DMS153 (cell line): ENCODE measurements around the gene GART.
A peak's percentile ranks its signal among the peaks of the same experiment; 100 is the strongest.

Source experiments
- DNase-seq: peaks from one replicate; lab custom pipeline; 2025; lab: John Stamatoyannopoulos, UW

GART gene

DNA sequence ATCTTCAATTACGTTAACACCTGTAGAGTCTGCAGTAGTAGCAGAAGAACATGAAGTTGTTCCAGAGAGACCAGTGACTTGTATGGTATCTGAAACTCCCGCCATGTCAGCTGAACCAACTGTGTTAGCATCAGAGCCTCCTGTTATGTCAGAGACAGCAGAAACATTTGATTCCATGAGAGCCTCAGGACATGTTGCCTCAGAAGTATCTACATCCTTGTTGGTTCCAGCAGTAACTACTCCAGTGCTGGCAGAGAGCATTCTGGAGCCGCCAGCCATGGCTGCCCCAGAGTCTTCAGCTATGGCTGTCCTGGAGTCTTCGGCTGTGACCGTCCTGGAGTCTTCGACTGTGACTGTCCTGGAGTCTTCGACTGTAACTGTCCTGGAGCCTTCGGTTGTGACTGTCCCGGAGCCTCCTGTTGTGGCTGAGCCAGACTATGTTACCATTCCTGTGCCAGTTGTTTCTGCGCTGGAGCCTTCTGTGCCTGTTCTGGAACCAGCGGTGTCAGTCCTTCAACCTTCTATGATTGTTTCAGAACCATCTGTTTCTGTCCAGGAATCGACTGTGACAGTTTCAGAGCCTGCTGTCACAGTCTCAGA, 11.2 kb upstream of the GART start:
- DNase-seq: no peak

- no peak for DNase-seq
These were observed 10.4 kb upstream of the GART start for GRCh38 chr21:33552093-33552998.

DNA sequence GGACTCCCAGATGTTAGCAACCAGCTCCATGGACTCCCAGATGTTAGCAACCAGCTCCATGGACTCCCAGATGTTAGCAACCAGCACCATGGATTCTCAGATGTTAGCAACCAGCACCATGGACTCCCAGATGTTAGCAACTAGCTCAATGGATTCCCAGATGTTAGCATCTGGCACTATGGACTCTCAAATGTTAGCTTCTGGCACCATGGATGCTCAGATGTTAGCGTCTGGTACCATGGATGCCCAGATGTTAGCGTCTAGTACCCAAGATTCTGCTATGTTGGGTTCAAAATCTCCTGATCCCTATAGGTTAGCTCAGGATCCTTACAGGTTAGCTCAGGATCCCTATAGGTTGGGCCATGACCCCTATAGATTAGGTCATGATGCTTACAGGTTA, 9.7 kb upstream of the GART start:
- DNase-seq: no peak

- no peak for DNase-seq
These were observed 9.1 kb upstream of the GART start for GRCh38 chr21:33550772-33551660.

- DNase-seq: no peak
These were observed 8.2 kb upstream of the GART start for GRCh38 chr21:33549848-33550771.

- DNase-seq: no peak
These were observed 4.2 kb upstream of the GART start for GRCh38 chr21:33546086-33546485.

GRCh38 chr21:33544451-33545195, 2.7 kb upstream of the GART start:
- no peak for DNase-seq

DNA sequence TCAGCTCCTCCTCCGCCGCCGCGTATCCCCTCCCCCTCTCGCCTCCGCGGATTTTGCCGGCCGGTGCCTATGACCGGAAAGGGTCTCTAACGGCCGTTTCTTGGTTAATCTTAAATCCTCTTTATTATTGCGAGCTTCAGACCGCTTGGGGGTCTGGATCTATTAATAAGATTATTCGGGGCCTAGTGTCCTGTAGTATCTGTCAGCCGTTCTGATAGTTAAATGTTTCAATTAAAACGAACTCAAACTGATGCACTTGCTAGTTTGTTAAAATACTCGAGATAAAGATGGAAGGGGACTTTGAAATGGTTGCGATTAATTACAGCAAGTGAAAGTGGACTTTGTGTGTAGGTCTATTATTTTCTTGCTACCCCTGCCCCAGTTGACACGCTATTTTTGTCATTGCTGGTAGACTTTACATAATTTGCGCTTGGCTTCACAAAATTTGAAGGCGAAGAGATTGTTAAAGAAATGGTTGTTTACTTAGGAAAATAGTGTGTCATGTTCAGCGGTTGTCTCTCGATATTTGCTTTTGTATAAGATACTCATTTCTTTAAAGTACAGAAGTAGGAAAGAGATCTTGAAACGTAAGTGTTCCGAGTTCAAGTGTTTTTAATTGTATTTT, 1.7 kb upstream of the GART start:
- no peak for DNase-seq

DNA sequence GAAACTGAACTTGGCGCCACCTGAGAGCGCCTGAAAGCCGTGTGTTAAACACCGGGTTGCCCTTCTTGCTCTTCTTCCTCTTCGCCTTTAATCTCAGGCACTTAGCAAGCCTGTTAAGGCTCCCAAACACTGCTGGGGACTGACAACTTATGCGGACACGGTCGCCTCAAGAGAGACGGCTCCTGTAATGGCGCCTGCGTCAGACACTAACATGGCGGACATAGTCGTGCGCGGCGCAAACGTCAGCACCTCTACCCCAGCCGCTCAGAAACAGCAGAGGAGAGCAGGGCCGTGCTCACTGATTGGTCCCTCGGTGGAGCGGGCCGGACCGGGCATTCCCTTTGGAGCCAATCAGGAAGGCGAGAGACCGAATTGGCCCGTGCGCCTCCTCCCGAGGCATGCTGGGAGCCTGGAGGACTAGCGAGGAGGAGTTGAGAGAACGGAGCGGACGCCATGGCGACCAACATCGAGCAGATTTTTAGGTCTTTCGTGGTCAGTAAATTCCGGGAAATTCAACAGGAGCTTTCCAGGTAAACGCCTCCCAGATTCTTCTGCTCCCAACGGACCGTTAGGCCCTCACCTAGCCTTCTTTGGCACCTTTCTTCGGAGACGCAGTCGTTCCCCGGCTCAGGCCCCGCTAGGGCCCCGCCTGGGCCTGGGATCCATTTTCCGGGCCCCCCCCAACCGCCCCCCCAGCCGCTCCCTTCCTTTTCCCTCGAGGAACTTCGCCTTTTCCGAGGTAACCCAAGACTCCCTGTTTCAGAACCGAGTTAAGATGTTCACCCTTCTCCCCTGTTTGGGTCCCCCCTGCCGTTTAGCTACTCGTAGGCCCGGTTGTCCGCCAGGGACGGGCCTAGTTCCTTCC, 955 bp upstream of the GART start, which contains the start of gene SON:
Gene SON (plus strand): TSS at position 399 of the 865 bp plus-strand sequence. CDS start 55 bp downstream, at position 454.
- peak; percentile 98 for DNase-seq

DNA sequence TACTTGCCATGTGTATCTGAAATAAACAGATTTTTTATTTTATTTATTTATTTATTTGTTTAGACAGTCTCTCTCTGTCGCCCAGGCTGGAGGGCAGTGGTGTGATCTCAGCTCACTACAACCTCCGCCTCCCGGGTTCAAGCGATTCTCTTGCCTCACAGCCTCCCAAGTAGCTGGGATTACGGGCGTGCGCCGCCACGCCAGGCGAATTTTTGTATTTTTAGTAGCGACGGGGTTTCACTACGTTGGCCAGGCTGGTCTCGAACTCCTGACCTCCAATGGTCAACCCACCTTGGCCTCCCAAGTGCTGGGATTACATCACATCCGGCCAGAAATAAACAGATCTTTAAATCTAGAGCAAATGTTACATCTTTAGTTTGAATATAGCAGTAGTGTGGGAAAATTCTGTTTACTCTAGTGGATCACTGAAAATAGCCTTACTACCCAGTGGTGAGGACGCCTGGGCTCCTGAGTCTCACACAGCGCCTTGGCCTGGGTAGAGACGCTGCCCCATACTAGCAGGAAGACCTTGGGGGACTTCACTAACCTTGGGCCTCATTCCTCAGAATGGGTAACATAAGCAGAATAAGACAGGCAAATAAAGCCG, 709 bp downstream of the GART start:
- no peak for DNase-seq

DNA sequence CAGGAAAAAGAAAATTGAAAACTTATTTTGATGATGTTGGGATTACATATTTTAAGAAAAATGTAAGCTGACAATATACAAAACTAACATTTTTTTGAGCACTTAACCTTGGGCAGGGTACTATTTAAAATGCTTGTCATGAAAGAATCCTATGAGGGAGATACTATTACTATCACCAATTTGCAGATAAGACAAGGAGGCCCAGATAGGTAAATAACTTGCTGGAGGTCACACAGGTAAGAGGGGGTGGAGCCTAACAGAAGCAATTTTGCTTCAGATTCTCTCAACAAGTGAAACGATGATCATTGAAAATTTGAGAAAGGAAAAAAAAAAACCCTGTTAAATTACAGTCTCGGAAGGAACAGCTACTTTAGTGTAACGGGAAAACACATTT, 1.2 kb downstream of the GART start:
- DNase-seq: no peak

DNA sequence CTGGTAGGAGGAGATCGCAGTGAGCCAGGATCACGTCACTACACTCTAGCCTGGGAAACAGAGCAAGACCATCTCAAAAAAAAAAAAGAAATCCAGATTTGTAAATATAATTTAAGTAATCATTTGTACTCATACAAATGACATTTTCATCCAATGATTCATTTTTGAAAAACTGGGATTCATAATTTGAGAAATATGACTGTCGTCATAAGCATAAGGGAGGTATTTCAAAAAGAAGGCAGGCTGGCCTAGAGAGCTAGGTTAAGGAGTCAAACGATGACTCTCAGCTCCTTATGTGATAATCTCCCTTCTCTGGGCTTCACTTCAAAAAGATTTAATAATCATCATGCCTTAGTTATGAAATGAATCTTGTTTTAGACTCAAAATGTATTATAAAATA, 2.3 kb downstream of the GART start:
- DNase-seq: no peak

DNA sequence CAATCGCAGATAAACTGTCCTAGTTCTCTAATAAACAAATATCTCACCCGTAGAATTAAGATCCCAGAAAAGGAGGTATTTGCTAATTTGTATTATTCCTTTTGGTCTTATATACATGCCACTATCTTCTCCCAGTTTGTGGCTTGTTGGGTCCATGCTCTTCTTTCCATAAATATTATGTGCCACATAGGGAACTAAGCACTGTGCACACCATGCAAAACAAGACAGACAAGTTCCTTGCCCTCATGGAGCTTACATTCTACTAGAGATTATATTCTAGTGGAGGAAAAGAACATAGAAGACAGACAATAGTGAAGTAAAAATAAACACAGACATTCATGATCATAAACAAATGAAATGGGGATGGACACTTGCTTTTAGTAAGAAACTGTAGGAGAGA, 4.7 kb downstream of the GART start:
- no peak for DNase-seq

DNA sequence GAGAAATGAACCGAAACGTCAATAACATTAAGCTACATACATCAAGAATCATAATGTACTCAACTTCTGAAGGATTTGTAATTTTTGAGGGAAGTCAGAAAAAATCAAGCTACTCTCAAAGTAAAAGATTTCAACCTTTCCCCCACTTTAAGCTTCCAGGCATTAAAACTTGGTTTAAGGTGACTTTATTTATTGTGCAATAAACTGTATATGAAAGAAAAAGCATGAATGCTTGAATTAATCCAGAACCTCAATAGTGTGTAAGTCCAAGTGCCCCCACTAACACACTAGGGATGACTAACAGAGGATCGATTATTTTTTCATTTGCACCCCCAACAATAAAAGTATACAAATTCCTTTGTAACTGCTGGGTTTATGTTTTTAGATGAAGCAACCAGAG, 10.9 kb downstream of the GART start:
- DNase-seq: no peak

DNA sequence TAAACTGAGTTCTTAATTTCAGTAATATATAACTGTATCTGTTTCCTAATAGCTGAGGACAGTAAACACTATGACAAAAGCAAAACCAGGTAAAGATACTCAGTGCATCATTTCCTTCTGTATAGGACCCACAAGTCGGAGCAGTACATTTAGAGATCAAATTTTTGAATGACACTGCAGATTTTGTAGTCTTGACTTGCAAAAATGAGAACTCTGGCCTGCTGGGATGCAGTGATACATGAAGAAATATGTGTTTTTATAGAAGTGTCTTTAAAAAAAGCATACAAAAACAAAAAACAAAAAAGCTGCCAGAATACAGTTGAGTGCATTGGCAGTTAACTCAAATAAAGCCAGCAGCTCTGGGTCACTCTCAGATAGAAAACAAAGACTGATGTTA, 19.0 kb downstream of the GART start:
- no peak for DNase-seq

GRCh38 chr21:33522297-33522952, 19.5 kb downstream of the GART start:
- DNase-seq: no peak

DNA sequence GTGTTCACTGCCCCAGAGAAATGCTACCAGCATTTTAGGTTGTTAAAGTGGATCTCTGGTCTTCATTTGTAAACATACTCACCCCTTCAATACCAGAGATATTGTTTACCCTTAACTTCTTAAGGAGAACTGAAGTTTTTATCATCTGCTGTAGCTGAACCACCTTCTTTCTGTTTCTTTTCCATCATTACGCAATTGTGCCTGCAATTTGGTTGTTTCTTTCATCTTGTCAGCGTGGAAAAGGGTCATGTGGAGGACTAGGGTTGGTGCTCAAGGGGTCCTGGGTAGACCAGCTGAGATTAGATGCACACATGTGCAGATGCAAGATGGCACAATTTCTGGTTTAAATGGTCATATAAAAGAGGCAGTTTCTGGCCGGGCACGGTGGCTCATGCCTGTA, 23.0 kb downstream of the GART start:
- no peak for DNase-seq

DNA sequence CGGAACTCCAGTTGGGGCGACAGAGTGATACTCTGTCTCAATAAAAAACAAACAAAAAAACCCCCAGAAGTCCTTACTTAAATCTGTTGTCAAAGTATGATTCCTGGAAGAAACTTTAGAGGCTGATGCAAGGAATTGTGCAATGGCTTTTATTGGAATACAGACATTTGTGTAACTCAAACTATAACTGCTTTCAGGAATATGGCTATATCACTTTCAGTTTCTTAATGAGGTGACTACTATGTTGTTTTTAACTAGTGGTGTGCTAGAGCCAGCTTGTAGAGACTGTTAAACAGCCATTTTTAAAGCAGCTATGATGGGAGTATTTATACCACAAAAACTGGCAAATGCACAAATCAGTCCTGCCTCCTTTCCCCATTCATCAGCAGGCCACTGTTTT, 27.7 kb downstream of the GART start:
- no peak for DNase-seq
